HTR-8/SVneo (cell line): ENCODE results near the gene HHLA2.
"Not testable (repeated sequence)": the region's sequence is repeated elsewhere in the genome, so short reads cannot be mapped to it uniquely, and the experiment has no call there.

Experiments used
- DNase-seq: peaks from one replicate; pipeline ENCODE4 v3.0.0; 2011; ENCODE audit warnings: low spot score, mixed read lengths; ENCODE audit not compliant: insufficient read length
- FAIRE-seq: peaks from 2 replicates; lab custom pipeline; 2011; peaks lifted over from hg19 to GRCh38; lab: Jason Lieb, UNC

The HHLA2 gene, protein sequence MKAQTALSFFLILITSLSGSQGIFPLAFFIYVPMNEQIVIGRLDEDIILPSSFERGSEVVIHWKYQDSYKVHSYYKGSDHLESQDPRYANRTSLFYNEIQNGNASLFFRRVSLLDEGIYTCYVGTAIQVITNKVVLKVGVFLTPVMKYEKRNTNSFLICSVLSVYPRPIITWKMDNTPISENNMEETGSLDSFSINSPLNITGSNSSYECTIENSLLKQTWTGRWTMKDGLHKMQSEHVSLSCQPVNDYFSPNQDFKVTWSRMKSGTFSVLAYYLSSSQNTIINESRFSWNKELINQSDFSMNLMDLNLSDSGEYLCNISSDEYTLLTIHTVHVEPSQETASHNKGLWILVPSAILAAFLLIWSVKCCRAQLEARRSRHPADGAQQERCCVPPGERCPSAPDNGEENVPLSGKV

GRCh38 chr3:108296239-108296638, at the start of gene HHLA2:
Gene HHLA2 (plus strand): TSS chr3:108296548. CDS start chr3:108351814, 55,266 bp downstream.
- DNase-seq = no peak
- no peak for FAIRE-seq

DNA sequence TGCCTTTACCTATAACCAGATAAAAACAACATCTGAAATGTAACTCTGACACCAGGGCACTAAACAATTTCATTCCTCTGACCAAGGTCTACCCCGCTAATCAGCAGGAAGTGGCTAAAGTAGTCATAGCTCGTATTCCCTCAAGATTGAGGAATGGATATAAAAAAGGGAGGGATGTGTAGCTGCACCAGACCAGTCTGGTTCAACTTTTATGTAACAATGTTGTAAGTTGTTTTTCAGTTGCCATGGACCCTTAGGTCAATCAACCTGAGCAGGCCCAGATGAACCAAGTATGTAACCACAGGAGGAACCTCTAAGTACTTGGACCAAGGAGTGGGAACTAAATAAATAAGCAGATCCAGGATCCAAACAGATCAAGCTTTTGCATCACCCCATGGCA, 45.7 kb upstream of the HHLA2 start:
- FAIRE-seq = no peak
- no peak for DNase-seq

- no peak for FAIRE-seq
These were observed 45.1 kb upstream of the HHLA2 start for GRCh38 chr3:108251265-108251664.

DNA sequence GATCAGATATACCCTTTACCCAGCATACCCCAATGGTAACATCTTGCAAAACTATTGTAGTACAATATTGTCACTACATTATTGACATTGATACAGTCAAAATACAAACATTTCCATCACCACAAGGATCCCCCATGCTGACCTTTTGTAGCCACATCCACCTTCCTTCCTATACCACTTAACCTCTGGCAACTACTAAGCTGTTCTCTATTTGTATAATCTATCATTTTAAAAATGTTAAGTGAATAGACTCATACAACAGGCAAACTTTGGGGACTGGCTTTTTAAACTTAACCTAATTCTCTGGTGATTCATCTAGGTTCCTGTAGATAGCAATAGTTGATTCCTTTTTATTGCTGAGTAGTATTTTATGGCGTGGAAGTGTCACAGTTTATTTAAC, 44.5 kb upstream of the HHLA2 start:
- DNase-seq (no peak), FAIRE-seq (no peak)

More at GRCh38 chr3:108251265-108251664, 45.1 kb upstream of the HHLA2 start:
- DNase-seq = no peak

GRCh38 chr3:108255131-108255530, 41.2 kb upstream of the HHLA2 start:
- FAIRE-seq (no peak), DNase-seq (no peak)

GRCh38 chr3:108264534-108265298, 31.6 kb upstream of the HHLA2 start:
- not testable (repeated sequence) for DNase-seq, FAIRE-seq

DNA sequence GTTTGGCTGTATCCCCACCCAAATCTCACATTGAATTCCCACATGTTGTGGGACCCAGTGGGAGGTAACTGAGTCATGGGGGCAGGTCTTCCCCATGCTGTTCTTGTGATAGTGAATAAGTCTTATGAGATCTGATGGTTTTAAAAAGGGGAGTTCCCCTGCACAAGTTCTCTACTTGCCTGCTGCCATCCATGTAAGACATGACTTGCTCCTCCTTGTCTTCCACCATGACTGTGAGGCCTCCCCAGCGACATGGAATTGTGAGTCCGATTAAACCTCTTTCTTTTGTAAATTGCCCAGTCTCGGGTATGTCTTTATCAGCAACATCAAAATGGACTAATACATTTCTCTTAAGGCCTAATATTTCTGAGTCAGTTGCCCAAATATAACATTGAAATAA, 28.1 kb upstream of the HHLA2 start:
- FAIRE-seq, DNase-seq: not testable (repeated sequence)

GRCh38 chr3:108271626-108272025, 24.7 kb upstream of the HHLA2 start:
- no peak for DNase-seq
- no peak for FAIRE-seq

GRCh38 chr3:108279066-108279465, 17.3 kb upstream of the HHLA2 start:
- DNase-seq, FAIRE-seq: not testable (repeated sequence)

DNA sequence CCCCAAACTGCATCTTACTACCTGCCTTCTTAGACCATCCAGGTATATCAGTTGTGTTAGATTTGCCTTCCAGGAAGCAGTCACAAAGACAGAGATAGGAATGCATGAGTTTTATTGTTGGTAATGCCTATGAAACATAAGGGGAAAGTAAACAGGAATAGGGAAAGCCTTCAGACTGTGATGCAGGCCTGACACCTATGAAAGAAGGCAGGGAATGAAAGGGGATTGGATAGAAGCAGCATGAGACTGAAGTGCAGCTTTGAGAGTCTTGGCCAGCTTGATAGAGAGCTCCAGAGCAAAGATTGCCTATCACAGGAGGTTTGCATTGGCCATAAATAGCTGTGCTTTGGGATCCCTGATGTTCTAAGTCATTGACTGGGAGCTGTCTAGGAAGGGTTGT, 15.9 kb upstream of the HHLA2 start:
- FAIRE-seq (no peak), DNase-seq (no peak)

GRCh38 chr3:108281670-108282069, 14.7 kb upstream of the HHLA2 start:
- no peak for DNase-seq
- FAIRE-seq = no peak

DNA sequence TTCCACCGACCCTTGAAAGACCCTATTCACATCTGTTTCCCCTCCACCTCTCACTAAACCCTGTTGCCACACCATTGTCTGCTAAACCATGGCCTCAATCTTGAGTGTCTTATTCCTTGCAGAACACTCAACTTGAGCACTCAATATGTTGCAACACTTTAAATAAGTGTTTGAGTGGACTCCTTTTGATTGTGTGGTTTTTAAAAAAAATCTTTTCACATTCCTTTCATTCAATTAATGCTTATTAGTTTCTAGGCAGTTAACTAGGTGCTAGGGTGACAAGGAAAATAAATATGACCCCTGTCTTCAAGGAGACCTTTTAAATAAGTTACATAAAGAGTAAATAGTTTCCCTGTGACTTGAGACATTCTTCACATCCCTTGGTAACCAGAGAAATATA, 13.3 kb upstream of the HHLA2 start:
- no peak for DNase-seq
- FAIRE-seq = no peak

DNA sequence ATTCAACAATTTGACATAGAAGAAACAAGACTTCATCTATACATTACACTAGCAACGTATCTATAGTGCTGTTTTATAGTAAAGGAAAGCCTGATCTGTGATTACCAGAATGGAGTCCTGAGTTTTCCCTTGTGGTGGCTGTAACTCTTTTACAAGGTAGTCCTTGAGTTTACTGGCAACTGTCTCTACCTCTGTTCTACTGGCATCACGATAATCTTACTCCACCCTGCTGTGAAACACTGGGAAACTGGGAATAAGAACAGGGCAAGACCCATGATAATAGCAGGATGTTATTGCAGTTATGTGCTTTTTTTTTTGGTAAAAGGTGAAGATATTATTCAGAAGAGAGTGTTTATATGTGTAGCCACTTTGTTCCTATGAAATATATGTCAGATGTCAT, 12.4 kb upstream of the HHLA2 start:
- FAIRE-seq = no peak
- no peak for DNase-seq

GRCh38 chr3:108285176-108285575, 11.2 kb upstream of the HHLA2 start:
- DNase-seq (no peak), FAIRE-seq (no peak)

DNA sequence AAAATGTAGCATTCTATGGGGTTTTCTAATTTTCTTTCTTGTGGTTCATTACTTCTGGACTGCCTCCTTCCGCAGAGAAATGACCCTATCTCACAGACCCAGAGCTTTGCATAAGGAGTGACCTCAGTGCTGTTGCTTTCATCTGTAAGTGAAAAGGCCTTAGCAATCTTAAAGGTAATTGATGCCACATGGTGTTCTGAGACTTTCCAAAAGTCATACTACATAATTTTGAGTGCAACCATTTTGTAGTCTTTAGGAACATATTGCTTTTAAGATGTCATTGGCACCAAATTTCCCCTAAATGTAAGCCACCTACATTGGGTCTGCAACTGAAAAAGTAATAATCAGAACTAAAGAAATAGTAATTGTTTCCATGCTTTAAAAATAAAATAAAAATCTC, 9.2 kb upstream of the HHLA2 start:
- FAIRE-seq (no peak), DNase-seq (no peak)

DNA sequence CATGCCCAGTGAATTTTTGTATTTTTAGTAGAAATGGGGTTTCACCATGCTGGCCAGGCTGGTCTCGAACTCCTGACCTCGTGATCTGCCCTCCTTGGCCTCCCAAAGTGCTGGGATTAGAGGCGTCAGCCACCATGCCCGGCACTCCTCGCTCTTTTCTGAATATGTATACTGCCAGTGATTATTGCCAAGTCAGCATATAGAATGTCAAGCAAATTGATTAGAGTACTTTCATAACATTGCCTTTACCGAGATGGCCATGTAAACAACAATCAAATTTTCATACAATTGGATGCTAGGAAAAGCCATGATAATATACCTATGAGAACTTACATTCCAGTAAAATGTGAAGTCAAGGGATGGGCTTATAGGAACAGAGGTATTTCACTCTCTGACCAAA, 8.2 kb upstream of the HHLA2 start:
- FAIRE-seq, DNase-seq: not testable (repeated sequence)

DNA sequence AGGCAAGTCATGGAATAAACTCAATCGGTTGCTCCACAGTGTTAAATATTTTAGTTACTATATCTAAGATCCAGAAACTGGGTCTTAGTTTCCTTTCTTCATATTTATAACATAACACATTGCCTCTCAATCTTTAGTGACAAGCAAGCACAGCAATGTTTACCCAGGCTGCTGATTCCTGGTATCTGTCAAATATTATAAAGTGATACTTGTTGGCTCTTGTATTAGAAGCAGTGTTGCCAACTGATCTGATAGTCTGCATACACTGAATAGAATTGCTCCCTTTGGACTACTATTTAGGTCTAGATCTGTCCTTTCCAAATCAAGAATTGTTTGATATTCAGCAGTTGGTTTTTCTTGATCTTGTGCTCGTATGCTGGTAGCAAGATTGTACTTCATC, 7.2 kb upstream of the HHLA2 start:
- FAIRE-seq = no peak

DNA sequence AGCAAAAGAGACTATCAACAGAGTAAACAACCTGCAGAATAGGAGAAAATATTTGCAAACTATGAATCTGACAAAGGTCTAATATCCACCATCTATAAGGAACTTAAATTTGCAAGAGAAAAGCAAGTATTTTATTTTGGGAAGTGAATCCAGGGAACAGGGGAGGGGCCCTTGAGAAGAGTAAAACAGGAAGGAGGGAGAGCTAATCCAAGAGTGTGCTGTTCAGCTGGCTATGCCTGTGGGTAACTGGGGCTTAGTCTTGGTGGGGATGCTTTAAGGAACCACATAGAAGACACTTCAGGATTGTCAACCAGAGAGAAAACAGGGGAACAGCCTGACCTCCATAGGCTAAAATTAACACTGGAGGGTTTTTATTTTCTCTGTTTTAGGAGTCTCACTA, 3.9 kb upstream of the HHLA2 start:
- DNase-seq (no peak), FAIRE-seq (no peak)

More for the DNA sequence above, 7.2 kb upstream of the HHLA2 start:
- no peak for DNase-seq

DNA sequence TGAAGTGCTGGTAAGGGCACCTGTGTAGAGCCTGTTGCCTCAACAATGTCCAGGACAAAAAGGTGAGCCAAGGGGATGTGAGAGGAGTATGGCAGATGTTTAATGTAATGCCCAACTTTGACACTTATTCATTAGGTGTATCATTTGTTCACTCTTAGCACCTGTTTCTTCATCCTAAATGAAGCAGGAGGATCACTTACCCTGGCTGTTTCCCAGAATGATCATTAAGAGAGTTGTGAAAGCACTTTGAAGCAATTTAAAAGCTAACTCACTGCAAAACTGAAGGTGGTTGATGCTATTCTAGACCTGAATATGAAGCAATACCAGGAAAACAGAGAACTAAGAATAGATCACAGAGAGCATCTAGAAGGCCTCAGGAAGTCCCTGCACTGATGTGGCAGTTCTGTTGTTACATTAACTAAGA, 3.4 kb upstream of the HHLA2 start:
- FAIRE-seq (no peak), DNase-seq (no peak)

- FAIRE-seq = no peak
- DNase-seq = no peak
These were observed 2.5 kb upstream of the HHLA2 start for GRCh38 chr3:108293858-108294257.

- no peak for DNase-seq
These were observed 750 bp upstream of the HHLA2 start for GRCh38 chr3:108295421-108296175.

More at GRCh38 chr3:108295421-108296175, 750 bp upstream of the HHLA2 start:
- no peak for FAIRE-seq
